T-cell (primary cell): ENCODE data around the gene MORC3. TPM values are rescaled to one million over a fixed set of nuclear protein-coding genes. Genes with fewer than 3 reads are reported as not detected.

Experiments used
- ATAC-seq, 4 experiments: fragments of 200-7000 bp in 3 of 4; fragments of 150-1000 bp in 1 of 4; cut with Tn5 transposase; replicated peaks in 1 of 4; 1 replicate in 3 of 4; 2 replicates in 1 of 4; pipeline ENCODE4 v1.10.0; 2021; ENCODE audit warnings: moderate library complexity in 3 of 4, mild to moderate bottlenecking in 2 of 4, moderate number of reproducible peaks in 1 of 4
- CTCF ChIA-PET, 2 donors: fragments of 300-600 bp; sonication (Branson Sonifier 250); formaldehyde crosslinking; loops; one replicate each; lab custom pipeline; 2022; ENCODE audit warnings: antibody characterized with exemption in 2 of 2; lab: Charles Lee
- POLR2A ChIA-PET, 2 donors: fragments of 300-600 bp; sonication (Branson Sonifier 250); formaldehyde crosslinking; loops; one replicate each; lab custom pipeline; 2022; ENCODE audit warnings: antibody characterized with exemption in 2 of 2; lab: Charles Lee
- DNase-seq, 35 experiments: peaks; one replicate each; pipeline versions ENCODE4 v3.0.0 to v3.0.0-alpha.2; 2013 to 2023
- H3K27ac ChIP-seq: one replicate; pipeline ENCODE4 v1.5.1; 2013; ENCODE audit warnings: low read length
- H3K27me3 ChIP-seq, 2 experiments: replicated peaks in 1 of 2; 1 replicate in 1 of 2; 2 replicates in 1 of 2; pipeline versions ENCODE4 v1.6.1 to v1.7.0; 2013; ENCODE audit warnings: low read length in 1 of 2, mixed read lengths in 1 of 2; ENCODE audit not compliant: control insufficient read depth in 2 of 2, insufficient read depth in 2 of 2; ENCODE audit errors: extremely low read depth in 1 of 2
- H3K36me3 ChIP-seq, 2 donors: 1 replicate in 1 of 2; 2 replicates in 1 of 2; pipeline versions ENCODE4 v1.6.1 to v1.7.0; 2013; ENCODE audit warnings: low read length in 1 of 2; ENCODE audit not compliant: control insufficient read depth in 2 of 2, insufficient read depth in 1 of 2; ENCODE audit errors: extremely low read depth in 1 of 2
- H3K4me1 ChIP-seq, 2 experiments: 1 replicate in 1 of 2; 2 replicates in 1 of 2; pipeline versions ENCODE4 v1.6.1 to v1.7.0; 2013; ENCODE audit warnings: low read length in 2 of 2, mixed read lengths in 1 of 2; ENCODE audit not compliant: insufficient read depth in 2 of 2, control insufficient read depth in 1 of 2; ENCODE audit errors: extremely low read depth in 1 of 2
- H3K4me3 ChIP-seq, 2 donors: 1 replicate in 1 of 2; 2 replicates in 1 of 2; pipeline versions ENCODE4 v1.5.1 to v1.7.0; 2013; ENCODE audit warnings: mild to moderate bottlenecking in 2 of 2, low read length in 1 of 2, moderate library complexity in 1 of 2; ENCODE audit not compliant: control insufficient read depth in 1 of 2; ENCODE audit errors: extremely low read depth in 1 of 2
- H3K9me3 ChIP-seq: 2 replicates; pipeline ENCODE4 v1.7.0; 2013
- H3K27ac Mint-ChIP-seq, 2 donors: one replicate each; pipeline ENCODE4 v1.8.0; 2020 to 2021; ENCODE audit warnings: mild to moderate bottlenecking in 2 of 2, mixed read lengths in 2 of 2
- H3K27me3 Mint-ChIP-seq, 2 donors: one replicate each; pipeline ENCODE4 v1.8.0; 2021 to 2022; ENCODE audit warnings: mixed read lengths in 2 of 2
- H3K36me3 Mint-ChIP-seq: one replicate; pipeline ENCODE4 v1.8.0; 2021; ENCODE audit warnings: mixed read lengths
- H3K4me1 Mint-ChIP-seq, 3 donors: one replicate each; pipeline ENCODE4 v1.8.0; 2020 to 2022; ENCODE audit warnings: mixed read lengths in 3 of 3, mild to moderate bottlenecking in 1 of 3
- H3K4me3 Mint-ChIP-seq, 3 donors: one replicate each; pipeline ENCODE4 v1.8.0; 2020 to 2022; ENCODE audit warnings: mild to moderate bottlenecking in 3 of 3, mixed read lengths in 3 of 3, moderate library complexity in 3 of 3
- H3K9me3 Mint-ChIP-seq, 3 donors: one replicate each; pipeline ENCODE4 v1.8.0; 2020 to 2022; ENCODE audit warnings: mixed read lengths in 3 of 3
- WGBS: methylation state at CpG from one replicate; pipeline ENCODE4 v1.1.5; 2013; ENCODE audit warnings: missing lambda C conversion rate; ENCODE audit not compliant: insufficient coverage; 5-methylcytosine and 5-hydroxymethylcytosine counted together
- total RNA-seq, 35 experiments: library from RNA in 6 of 35; stranded (reverse) in 6 of 35; fragments of 120-200 nt in 1 of 35; gene quantifications; one replicate each; pipeline versions ENCODE4 v1.2.1 to v1.2.4 and lab custom pipeline; 2013 to 2026

The MORC3 gene
- total RNA-seq, 5 donors from 2014 or later (not counting 1 experiment from before 2014, with no cell fraction given), result 53.1 to 74.8 (median 71.6) TPM

- H3K36me3 Mint-ChIP-seq, result peaks cover 15% of the 10 kb centered on the region
- Histone ChIP-seq H3K4me1 (peaks cover 15 to 19% of the 10 kb centered on the region in 2 experiments), H3K27me3 (no peaks in the 10 kb centered on the region), H3K36me3 (peaks cover 0 to 21% of the 10 kb centered on the region in 2 donors), H3K27ac (peak overlapping the region; percentile 61), H3K9me3 (no peaks in the 10 kb centered on the region), H3K4me3 (peak overlapping the region; percentile 77 to 87)
- POLR2A ChIA-PET, result interaction anchor here (0.5 to 2.5 kb wide), 16 partner anchors 9 to 183 kb away, joined by 3 to 33 read pairs (median 4); no protein-coding TSS in a partner anchor
- peak overlapping the region; percentile 94 to 98 for H3K27ac Mint-ChIP-seq
- peak overlapping the region; percentile 94 to 97 (median 95) for H3K4me3 Mint-ChIP-seq
- no peaks in the 10 kb centered on the region for H3K9me3 Mint-ChIP-seq
- CTCF ChIA-PET, result interaction anchor here (0.6 to 3.3 kb wide), 12 partner anchors 8 to 186 kb away, joined by 3 to 41 read pairs (median 6); no protein-coding TSS in a partner anchor
- no CpG with 5 or more reads among the region's 8 CpGs for WGBS
- ATAC-seq (no peak), DNase-seq (peak in 1 of 35 experiments; percentile 39)
- peaks cover 41 to 50% (median 44%) of the 10 kb centered on the region in 3 donors for H3K4me1 Mint-ChIP-seq
- no peaks in the 10 kb centered on the region for H3K27me3 Mint-ChIP-seq
Measured at GRCh38 chr21:36321325-36322082, 1.5 kb downstream of the MORC3 start.

GRCh38 chr21:36322083-36322424 is 2.1 kb downstream of the MORC3 start:
- DNase-seq, result no peak
- Mint-ChIP-seq H3K4me1 (peaks cover 41 to 50% (median 45%) of the 10 kb centered on the region in 3 donors), H3K9me3 (no peaks in the 10 kb centered on the region), H3K4me3 (peak overlapping the region; percentile 94 to 97 (median 95)), H3K27ac (peak overlapping the region; percentile 94 to 98), H3K36me3 (peaks cover 15% of the 10 kb centered on the region), H3K27me3 (no peaks in the 10 kb centered on the region)
- CTCF ChIA-PET, result interaction anchor here (1.2 to 3.3 kb wide), 6 partner anchors 12 to 186 kb away, joined by 3 to 41 read pairs (median 6); no protein-coding TSS in a partner anchor
- H3K4me1 ChIP-seq, result peaks cover 15 to 23% of the 10 kb centered on the region in 2 experiments
- WGBS, result no CpG with 5 or more reads among the region's 2 CpGs
- POLR2A ChIA-PET, result interaction anchor here (0.5 to 2.5 kb wide), 7 partner anchors 12 to 184 kb away, joined by 3 to 12 read pairs (median 4); no protein-coding TSS in a partner anchor
- H3K4me3 ChIP-seq, result peak overlapping the region in 1 of 2 donors; percentile 77
- no peaks in the 10 kb centered on the region for H3K9me3 ChIP-seq
- no peak for ATAC-seq
- H3K36me3 ChIP-seq, result peaks cover 0 to 21% of the 10 kb centered on the region in 2 donors
- peak overlapping the region; percentile 61 for H3K27ac ChIP-seq
- H3K27me3 ChIP-seq, result no peaks in the 10 kb centered on the region

GRCh38 chr21:36323032-36323431 is 3.0 kb downstream of the MORC3 start:
- Mint-ChIP-seq H3K36me3 (peaks cover 15% of the 10 kb centered on the region), H3K4me3 (peak overlapping the region; percentile 41 to 94 (median 60)), H3K27ac (peak overlapping the region; percentile 73 to 86), H3K9me3 (no peaks in the 10 kb centered on the region), H3K4me1 (peaks cover 49 to 51% (median 50%) of the 10 kb centered on the region in 3 donors), H3K27me3 (no peaks in the 10 kb centered on the region)
- WGBS, result 70% methylated on average over 1 of the region's 3 CpGs
- H3K9me3 ChIP-seq, result no peaks in the 10 kb centered on the region
- no peak overlapping the region for H3K4me3 ChIP-seq
- ATAC-seq (no peak), DNase-seq (no peak)
- H3K4me1 ChIP-seq, result peaks cover 15 to 29% of the 10 kb centered on the region in 2 experiments
- ChIA-PET CTCF (interaction anchor here (0.6 to 1.7 kb wide), 5 partner anchors 11 to 172 kb away, joined by 3 to 8 read pairs (median 3); no protein-coding TSS in a partner anchor), POLR2A (interaction anchor here (0.6 to 1.0 kb wide), 4 partner anchors 14 to 210 kb away, joined by 3 to 4 read pairs (median 3); no protein-coding TSS in a partner anchor)
- H3K27me3 ChIP-seq, result no peaks in the 10 kb centered on the region
- no peak overlapping the region for H3K27ac ChIP-seq
- peaks cover 0 to 25% of the 10 kb centered on the region in 2 donors for H3K36me3 ChIP-seq

- Mint-ChIP-seq H3K36me3 (peaks cover 23% of the 10 kb centered on the region), H3K9me3 (no peaks in the 10 kb centered on the region), H3K4me3 (no peak overlapping the region), H3K27me3 (no peaks in the 10 kb centered on the region), H3K27ac (no peak overlapping the region), H3K4me1 (peaks cover 65 to 68% (median 67%) of the 10 kb centered on the region in 3 donors)
- no CpG with 5 or more reads among the region's 8 CpGs for WGBS
- DNase-seq (no peak), ATAC-seq (no peak)
- no peak overlapping the region for H3K27ac ChIP-seq
- no peak overlapping the region for H3K4me3 ChIP-seq
- peaks cover 0 to 25% of the 10 kb centered on the region in 2 donors for H3K36me3 ChIP-seq
- H3K9me3 ChIP-seq, result no peaks in the 10 kb centered on the region
- ChIA-PET POLR2A (no interaction called here), CTCF (interaction anchor here in 1 of 2 donors (0.5 kb wide), 1 partner anchor 175 kb away, joined by 17 read pairs; no protein-coding TSS in a partner anchor)
- no peaks in the 10 kb centered on the region for H3K27me3 ChIP-seq
- peaks cover 20 to 40% of the 10 kb centered on the region in 2 experiments for H3K4me1 ChIP-seq
Measured at GRCh38 chr21:36325373-36326010, 5.5 kb downstream of the MORC3 start.

- Histone ChIP-seq H3K9me3 (no peaks in the 10 kb centered on the region), H3K4me3 (no peak overlapping the region), H3K4me1 (peaks cover 8 to 53% of the 10 kb centered on the region in 2 experiments), H3K27ac (no peak overlapping the region), H3K27me3 (no peaks in the 10 kb centered on the region), H3K36me3 (peaks cover 0 to 28% of the 10 kb centered on the region in 2 donors)
- no peaks in the 10 kb centered on the region for H3K9me3 Mint-ChIP-seq
- H3K4me3 Mint-ChIP-seq, result peak overlapping the region in 2 of 3 donors; percentile 21 to 32
- peak overlapping the region; percentile 74 to 76 for H3K27ac Mint-ChIP-seq
- no peaks in the 10 kb centered on the region for H3K27me3 Mint-ChIP-seq
- 60% methylated on average over 1 of the region's 2 CpGs for WGBS
- ChIA-PET CTCF (interaction anchor here (0.6 to 3.1 kb wide), 5 partner anchors 11 to 178 kb away, joined by 3 to 20 read pairs (median 6); partner anchors contain the start of gene MORC3 (in 1 of the 2)), POLR2A (interaction anchor here in 1 of 2 donors (0.6 to 1.4 kb wide), 4 partner anchors 10 to 254 kb away, joined by 3 to 14 read pairs (median 5); partner anchors contain the start of gene MORC3)
- peaks cover 49 to 65% (median 58%) of the 10 kb centered on the region in 3 donors for H3K4me1 Mint-ChIP-seq
- DNase-seq, result peak in 32 of 35 experiments; percentile 11 to 75 (median 41)
- peak; percentile 78 to 85 (median 82) for ATAC-seq
- peaks cover 24% of the 10 kb centered on the region for H3K36me3 Mint-ChIP-seq
Measured at GRCh38 chr21:36330904-36331303, 10.9 kb downstream of the MORC3 start.
